BE2C (cell line): ENCODE data around the gene DDX11.
"Not testable (repeated sequence)": the region's sequence is repeated elsewhere in the genome, so short reads cannot be mapped to it uniquely, and the experiment has no call there.

Source experiments
- DNase-seq: peaks from one replicate; pipeline ENCODE4 v3.0.0-alpha.2; 2020
- H3K27me3 ChIP-seq: fragments of 250-450 bp; sonication (Bioruptor Pico); 2 replicates; pipeline ENCODE4 v1.5.1; 2020; ENCODE audit warnings: mild to moderate bottlenecking
- H3K36me3 ChIP-seq: fragments of 250-450 bp; sonication (Bioruptor Pico); 2 replicates; pipeline ENCODE4 v1.5.1; 2020; ENCODE audit warnings: mild to moderate bottlenecking
- H3K4me1 ChIP-seq: fragments of 250-450 bp; sonication (Bioruptor Pico); 2 replicates; pipeline ENCODE4 v1.5.1; 2020
- H3K4me3 ChIP-seq: 2 replicates; pipeline ENCODE4 v1.5.1; 2011; ENCODE audit warnings: low read depth, low read length
- H3K9me3 ChIP-seq: fragments of 250-450 bp; sonication (Bioruptor Pico); 2 replicates; pipeline ENCODE4 v1.5.1; 2020

The DDX11 gene

GRCh38 chr12:31095080-31095860 lies 21.6 kb downstream of the DDX11 start:
- DNase-seq, H3K4me1 ChIP-seq, H3K9me3 ChIP-seq, H3K36me3 ChIP-seq, H3K4me3 ChIP-seq, H3K27me3 ChIP-seq: not testable (repeated sequence)

- H3K36me3 ChIP-seq, H3K9me3 ChIP-seq, H3K27me3 ChIP-seq, H3K4me1 ChIP-seq, DNase-seq, H3K4me3 ChIP-seq: not testable (repeated sequence)
Measured at GRCh38 chr12:31096251-31097065, 22.8 kb downstream of the DDX11 start.

- not testable (repeated sequence) for H3K36me3 ChIP-seq, DNase-seq, H3K4me3 ChIP-seq
Measured at GRCh38 chr12:31097819-31098218, 24.2 kb downstream of the DDX11 start.

GRCh38 chr12:31098363-31098762 lies 24.7 kb downstream of the DDX11 start:
- not testable (repeated sequence) for H3K9me3 ChIP-seq, DNase-seq, H3K4me3 ChIP-seq, H3K36me3 ChIP-seq, H3K27me3 ChIP-seq, H3K4me1 ChIP-seq

More at GRCh38 chr12:31097819-31098218, 24.2 kb downstream of the DDX11 start:
- H3K9me3 ChIP-seq, H3K27me3 ChIP-seq, H3K4me1 ChIP-seq: not testable (repeated sequence)

GRCh38 chr12:31098771-31099170 lies 25.1 kb downstream of the DDX11 start:
- not testable (repeated sequence) for H3K36me3 ChIP-seq

GRCh38 chr12:31099434-31099833 lies 25.8 kb downstream of the DDX11 start:
- not testable (repeated sequence) for H3K4me1 ChIP-seq, H3K4me3 ChIP-seq, DNase-seq, H3K27me3 ChIP-seq, H3K36me3 ChIP-seq, H3K9me3 ChIP-seq

More at GRCh38 chr12:31098771-31099170, 25.1 kb downstream of the DDX11 start:
- not testable (repeated sequence) for H3K4me3 ChIP-seq, DNase-seq, H3K4me1 ChIP-seq, H3K9me3 ChIP-seq, H3K27me3 ChIP-seq

- not testable (repeated sequence) for H3K9me3 ChIP-seq, H3K4me1 ChIP-seq, DNase-seq, H3K36me3 ChIP-seq, H3K27me3 ChIP-seq, H3K4me3 ChIP-seq
Measured at GRCh38 chr12:31100503-31101208, 27.0 kb downstream of the DDX11 start.

GRCh38 chr12:31102125-31102524 lies 28.5 kb downstream of the DDX11 start:
- not testable (repeated sequence) for H3K27me3 ChIP-seq, H3K4me3 ChIP-seq, H3K9me3 ChIP-seq, DNase-seq, H3K36me3 ChIP-seq, H3K4me1 ChIP-seq

- not testable (repeated sequence) for H3K27me3 ChIP-seq, H3K36me3 ChIP-seq, H3K4me3 ChIP-seq, H3K9me3 ChIP-seq, H3K4me1 ChIP-seq, DNase-seq
Measured at GRCh38 chr12:31102596-31102995, 28.9 kb downstream of the DDX11 start.

GRCh38 chr12:31103561-31103975 lies 29.9 kb downstream of the DDX11 start:
- not testable (repeated sequence) for H3K4me3 ChIP-seq, DNase-seq, H3K9me3 ChIP-seq, H3K36me3 ChIP-seq, H3K4me1 ChIP-seq, H3K27me3 ChIP-seq

- H3K36me3 ChIP-seq, H3K9me3 ChIP-seq, H3K4me1 ChIP-seq, H3K4me3 ChIP-seq, DNase-seq, H3K27me3 ChIP-seq: not testable (repeated sequence)
Measured at GRCh38 chr12:31104220-31104619, 30.6 kb downstream of the DDX11 start.

- not testable (repeated sequence) for H3K27me3 ChIP-seq, H3K4me3 ChIP-seq, H3K9me3 ChIP-seq, DNase-seq, H3K4me1 ChIP-seq, H3K36me3 ChIP-seq
Measured at GRCh38 chr12:31104773-31105172, 31.1 kb downstream of the DDX11 start.
